Measurements from ENCODE around the gene TTLL3.
"Not testable (repeated sequence)": the region's sequence is repeated elsewhere in the genome, so short reads cannot be mapped to it uniquely, and the experiment has no call there.

TTLL3 gene

DNA sequence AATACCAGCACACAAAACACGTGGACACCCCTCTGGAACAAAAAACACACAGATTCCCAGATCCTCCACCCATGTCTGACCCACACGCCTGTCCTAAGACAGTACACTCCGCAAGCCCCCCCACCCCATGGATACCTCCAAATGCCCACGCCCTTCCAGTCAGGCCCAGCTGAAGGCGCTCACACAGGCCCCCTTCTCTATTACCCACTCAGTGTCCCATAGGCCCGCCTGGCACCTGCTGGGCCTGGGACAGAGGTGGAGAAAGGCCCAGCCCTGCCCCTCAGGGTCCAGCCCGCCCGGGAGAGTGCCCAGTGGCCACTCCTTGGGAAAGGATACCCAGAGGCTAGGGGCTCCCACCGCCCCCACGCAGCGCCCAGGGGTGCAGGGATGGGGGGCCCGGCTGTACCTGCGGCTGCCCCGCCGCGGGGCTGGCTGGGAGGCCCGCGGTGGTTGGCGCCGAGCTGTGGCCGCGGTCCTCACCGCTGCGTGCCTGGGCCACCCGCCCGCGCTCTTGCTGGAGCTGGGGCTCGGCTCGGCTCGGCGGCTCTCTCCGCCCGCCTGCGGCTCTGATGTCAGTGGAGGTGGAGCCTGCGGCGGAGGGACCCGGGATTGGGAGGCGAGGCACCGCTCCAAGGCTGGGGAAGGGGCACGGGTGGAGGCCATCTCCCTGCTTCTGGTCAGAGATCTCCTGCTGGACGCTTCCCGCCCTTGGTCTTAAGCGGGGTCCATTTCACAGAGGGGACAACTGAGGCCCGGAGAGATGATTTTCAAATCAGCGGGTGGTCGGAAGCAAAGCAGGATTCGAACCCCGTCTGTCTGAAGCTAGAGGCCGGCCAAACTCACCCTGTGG, 40.4 kb upstream of the TTLL3 start, which contains the start of gene CAMK1:
CAMK1 (minus strand) TSS at position 522 of the 850 bp plus-strand sequence. CDS start 2,198 bp downstream, outside the sequence.
- H3K4me2 ChIP-seq, result peak within 1 kb of the TSS; percentile 34; the same call in 1 of the 2 replicates

DNA sequence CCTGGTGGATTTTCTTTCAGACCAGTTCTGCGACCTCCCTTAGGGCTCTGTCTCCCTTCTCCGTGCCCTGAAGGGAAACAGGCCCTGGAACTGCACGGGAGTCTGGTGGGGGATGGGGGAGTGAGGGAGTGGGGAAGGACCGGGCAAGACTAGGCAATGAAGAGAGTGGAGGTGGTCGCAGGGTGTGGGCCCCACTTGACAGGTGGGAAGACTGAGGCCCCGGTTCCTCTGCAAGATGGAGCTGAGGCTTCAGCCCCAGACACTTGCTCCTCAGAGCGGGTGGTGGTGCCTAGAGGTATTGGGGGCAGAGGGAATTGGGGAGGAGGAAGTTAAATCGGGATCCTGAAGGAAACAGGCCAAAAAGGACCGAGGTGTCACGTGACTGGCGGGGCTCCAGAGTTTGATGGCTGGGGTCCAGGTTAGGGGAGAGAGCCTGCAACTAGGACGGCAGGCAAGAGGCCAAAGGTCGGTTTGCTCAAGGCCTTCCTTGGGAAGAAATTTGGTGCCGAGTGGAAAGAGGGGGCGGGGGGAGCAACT, 39.7 kb upstream of the TTLL3 start:
- no peaks in the 10 kb centered on the region for H3K4me1 ChIP-seq (ENCODE audit: low read depth, poor library complexity, severe bottlenecking)
- no peaks in the 10 kb centered on the region for H3K27me3 ChIP-seq (ENCODE audit: insufficient read depth, low read depth)
- H2AFZ ChIP-seq (ENCODE audit: low read depth), result peak overlapping the region; percentile 67
- H3K27ac ChIP-seq, result no peak overlapping the region
- H3K36me3 ChIP-seq (ENCODE audit: insufficient read depth), result no peaks in the 10 kb centered on the region
- no peaks in the 10 kb centered on the region for H4K20me1 ChIP-seq (ENCODE audit: insufficient read depth)
- TF ChIP-seq, protein P1, sequence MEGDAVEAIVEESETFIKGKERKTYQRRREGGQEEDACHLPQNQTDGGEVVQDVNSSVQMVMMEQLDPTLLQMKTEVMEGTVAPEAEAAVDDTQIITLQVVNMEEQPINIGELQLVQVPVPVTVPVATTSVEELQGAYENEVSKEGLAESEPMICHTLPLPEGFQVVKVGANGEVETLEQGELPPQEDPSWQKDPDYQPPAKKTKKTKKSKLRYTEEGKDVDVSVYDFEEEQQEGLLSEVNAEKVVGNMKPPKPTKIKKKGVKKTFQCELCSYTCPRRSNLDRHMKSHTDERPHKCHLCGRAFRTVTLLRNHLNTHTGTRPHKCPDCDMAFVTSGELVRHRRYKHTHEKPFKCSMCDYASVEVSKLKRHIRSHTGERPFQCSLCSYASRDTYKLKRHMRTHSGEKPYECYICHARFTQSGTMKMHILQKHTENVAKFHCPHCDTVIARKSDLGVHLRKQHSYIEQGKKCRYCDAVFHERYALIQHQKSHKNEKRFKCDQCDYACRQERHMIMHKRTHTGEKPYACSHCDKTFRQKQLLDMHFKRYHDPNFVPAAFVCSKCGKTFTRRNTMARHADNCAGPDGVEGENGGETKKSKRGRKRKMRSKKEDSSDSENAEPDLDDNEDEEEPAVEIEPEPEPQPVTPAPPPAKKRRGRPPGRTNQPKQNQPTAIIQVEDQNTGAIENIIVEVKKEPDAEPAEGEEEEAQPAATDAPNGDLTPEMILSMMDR (conservative IDR thresholded peaks at IDR 0.05; ENCODE audit: low read depth, low read length), result no peak
- peak overlapping the region; percentile 34; the same call in 1 of the 2 replicates for H3K4me2 ChIP-seq
- H3K4me3 ChIP-seq (IDR thresholded peaks at IDR 0.05; ENCODE audit: insufficient read depth, low read depth, low read length), result no peak overlapping the region
- H3K79me2 ChIP-seq (ENCODE audit: insufficient read depth, low read depth), result no peaks in the 10 kb centered on the region
- H3K9ac ChIP-seq, result peak overlapping the region; percentile 53

More for the DNA sequence above, 40.4 kb upstream of the TTLL3 start, which contains the start of gene CAMK1:
- peak within 1 kb of the TSS; percentile 53 for H3K9ac ChIP-seq
- H4K20me1 ChIP-seq (ENCODE audit: insufficient read depth), result no peaks in the 10 kb centered on the region
- no peaks in the 10 kb centered on the region for H3K36me3 ChIP-seq (ENCODE audit: insufficient read depth)
- H3K79me2 ChIP-seq (ENCODE audit: insufficient read depth, low read depth), result no peaks in the 10 kb centered on the region
- no peak within 1 kb of the TSS for H3K4me3 ChIP-seq (IDR thresholded peaks at IDR 0.05; ENCODE audit: insufficient read depth, low read depth, low read length)
- no peaks in the 10 kb centered on the region for H3K27me3 ChIP-seq (ENCODE audit: insufficient read depth, low read depth)
- peak within 1 kb of the TSS; percentile 67 for H2AFZ ChIP-seq (ENCODE audit: low read depth)
- no peak within 1 kb of the TSS for H3K27ac ChIP-seq
- no peaks in the 10 kb centered on the region for H3K4me1 ChIP-seq (ENCODE audit: low read depth, poor library complexity, severe bottlenecking)
- TF ChIP-seq, protein P1 (conservative IDR thresholded peaks at IDR 0.05; ENCODE audit: low read depth, low read length), result no peak

DNA sequence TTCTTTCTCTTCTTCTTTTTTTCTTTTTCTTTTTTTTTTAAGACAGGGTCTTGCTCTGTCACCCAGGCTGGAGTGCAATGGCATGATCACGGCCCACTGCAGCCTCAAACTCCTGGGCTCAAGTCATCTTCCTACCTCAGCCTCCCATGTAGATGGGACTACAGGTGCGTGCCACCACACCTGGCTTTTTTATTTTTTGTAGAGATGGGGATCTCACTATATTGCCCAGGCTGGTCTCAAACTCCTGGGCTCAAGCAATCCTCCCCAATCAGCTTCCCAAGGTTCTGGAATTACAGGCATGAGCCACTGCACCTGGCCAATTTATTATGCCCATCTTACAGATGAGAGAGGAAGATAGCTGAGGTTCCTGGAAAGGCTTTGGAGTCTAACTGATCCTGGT, 39.1 kb upstream of the TTLL3 start:
- not testable (repeated sequence) for H3K79me2 ChIP-seq (ENCODE audit: insufficient read depth, low read depth); H3K27me3 ChIP-seq (ENCODE audit: insufficient read depth, low read depth); H3K36me3 ChIP-seq (ENCODE audit: insufficient read depth); H3K27ac ChIP-seq; H2AFZ ChIP-seq (ENCODE audit: low read depth); H3K4me2 ChIP-seq; H3K9ac ChIP-seq; H4K20me1 ChIP-seq (ENCODE audit: insufficient read depth); H3K4me1 ChIP-seq (ENCODE audit: low read depth, poor library complexity, severe bottlenecking); H3K4me3 ChIP-seq (IDR thresholded peaks at IDR 0.05; ENCODE audit: insufficient read depth, low read depth, low read length)

DNA sequence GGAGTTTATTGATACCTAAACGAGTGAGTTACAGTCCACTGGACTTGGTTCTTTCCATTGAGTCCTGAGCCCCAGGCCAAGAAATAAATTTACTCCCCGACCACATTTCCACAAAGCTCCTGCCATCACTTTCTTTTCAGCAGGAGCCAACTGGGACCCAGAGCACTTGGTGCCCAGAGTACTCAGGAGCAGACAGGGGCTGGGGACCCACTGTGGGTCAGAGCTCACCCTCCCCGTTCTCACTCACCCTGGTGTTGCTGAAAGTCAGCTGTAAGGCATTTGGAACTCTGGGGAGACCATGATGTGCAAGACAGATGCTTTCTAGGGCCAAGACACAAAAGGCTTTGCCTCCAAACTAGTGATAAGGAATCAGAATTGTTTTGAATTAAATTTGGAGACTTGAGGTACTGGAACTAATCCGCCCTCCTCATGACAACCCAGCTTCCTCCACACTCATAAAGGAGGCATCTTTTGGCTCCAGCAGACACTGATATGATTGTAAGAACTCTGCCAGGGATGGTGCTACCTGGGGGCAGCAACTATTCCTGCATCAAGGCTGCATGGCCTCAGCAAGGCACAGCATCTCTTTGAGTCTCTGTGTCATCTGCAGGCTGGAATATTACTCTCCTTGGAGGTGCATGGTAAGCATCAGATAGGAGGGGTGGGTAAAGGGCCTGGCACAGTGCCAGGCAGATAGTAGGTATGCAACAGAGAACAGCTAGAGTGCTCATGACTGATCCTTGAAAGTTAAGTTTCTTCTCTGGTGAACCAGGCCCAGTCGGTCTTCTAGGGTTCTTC, 33.0 kb upstream of the TTLL3 start:
- no peak overlapping the region for H3K4me3 ChIP-seq (IDR thresholded peaks at IDR 0.05; ENCODE audit: insufficient read depth, low read depth, low read length)
- H2AFZ ChIP-seq (ENCODE audit: low read depth), result no peak overlapping the region
- TF ChIP-seq, protein P1 (conservative IDR thresholded peaks at IDR 0.05; ENCODE audit: low read depth, low read length), result no peak
- no peak overlapping the region for H3K4me2 ChIP-seq
- no peaks in the 10 kb centered on the region for H3K27me3 ChIP-seq (ENCODE audit: insufficient read depth, low read depth)
- H3K9ac ChIP-seq, result no peak overlapping the region
- H3K79me2 ChIP-seq (ENCODE audit: insufficient read depth, low read depth), result no peaks in the 10 kb centered on the region
- H3K36me3 ChIP-seq (ENCODE audit: insufficient read depth), result no peaks in the 10 kb centered on the region
- no peaks in the 10 kb centered on the region for H4K20me1 ChIP-seq (ENCODE audit: insufficient read depth)
- H3K4me1 ChIP-seq (ENCODE audit: low read depth, poor library complexity, severe bottlenecking), result peaks cover 20% of the 10 kb centered on the region
- H3K27ac ChIP-seq, result no peak overlapping the region
